Upper lobe of left lung (tissue), 6 donors: ENCODE data around the gene MMP19. TPM values are rescaled to one million over a fixed set of nuclear protein-coding genes. Genes with fewer than 3 reads are reported as not detected.
A peak's percentile ranks its signal among the peaks of the same experiment; 100 is the strongest.
"Not testable (repeated sequence)": the region's sequence is repeated elsewhere in the genome, so short reads cannot be mapped to it uniquely, and the experiment has no call there.

Experiments
- ATAC-seq, 2 donors: fragments of 200-7000 bp; cut with Tn5 transposase; one replicate each; pipeline ENCODE4 v1.9.1; 2022; ENCODE audit warnings: mild to moderate bottlenecking in 2 of 2, moderate library complexity in 2 of 2; ENCODE audit not compliant: low FRiP score in 2 of 2
- DNase-seq, 2 donors: peaks; one replicate each; pipeline ENCODE4 v3.0.0-alpha.2; 2019 to 2020
- H3K27ac ChIP-seq, 4 donors: fragments of 200-600 bp; sonication (generic); one replicate each; pipeline ENCODE4 v1.5.1; 2016 to 2019
- H3K27me3 ChIP-seq, 4 donors: fragments of 200-600 bp; sonication (generic); one replicate each; pipeline ENCODE4 v1.5.1; 2017 to 2019
- H3K36me3 ChIP-seq, 4 donors: fragments of 200-600 bp; sonication (generic); one replicate each; pipeline ENCODE4 v1.5.1; 2016 to 2019
- H3K4me1 ChIP-seq, 4 donors: fragments of 200-600 bp; sonication (generic); one replicate each; pipeline ENCODE4 v1.5.1; 2018 to 2019
- H3K4me3 ChIP-seq, 4 donors: fragments of 200-600 bp; sonication (generic); one replicate each; pipeline ENCODE4 v1.5.1; 2017 to 2019; ENCODE audit warnings: mild to moderate bottlenecking in 2 of 4, moderate library complexity in 1 of 4
- H3K9me3 ChIP-seq, 4 donors: fragments of 200-600 bp; sonication (generic); one replicate each; pipeline ENCODE4 v1.5.1; 2018 to 2019
- EP300 ChIP-seq, 4 donors: sonication (generic); formaldehyde crosslinking; IDR thresholded peaks; one replicate each; pipeline ENCODE4 v1.5.1; 2017; ENCODE audit warnings: antibody characterized with exemption in 4 of 4, control low read depth in 2 of 4
- POLR2A ChIP-seq, 4 donors: fragments of 450-650 bp; IDR thresholded peaks; one replicate each; pipeline ENCODE4 v1.5.1; 2016 to 2017; ENCODE audit warnings: antibody characterized with exemption in 4 of 4, mild to moderate bottlenecking in 2 of 4
- POLR2AphosphoS5 ChIP-seq, 2 donors: sonication (generic); formaldehyde crosslinking; IDR thresholded peaks; one replicate each; pipeline ENCODE4 v1.5.1; 2017; ENCODE audit warnings: antibody characterized with exemption in 2 of 2
- WGBS, 2 donors: methylation state at CpG; one replicate each; pipeline ENCODE4 v1.1.5; 2017 to 2018; 5-methylcytosine and 5-hydroxymethylcytosine counted together
- total RNA-seq, 6 donors: library from RNA; depleted of rRNA in 4 of 6; stranded (reverse); fragments of >200 nt in 4 of 6; gene quantifications; one replicate each; pipeline versions ENCODE4 v1.1.0 to v1.2.1, GENCODE V29; 2016 to 2021
- TF ChIP-seq, protein P1 (sequence below), 6 experiments: fragments of 450-650 bp in 4 of 6; fragments of 200-600 bp in 2 of 6; sonication (generic) in 2 of 6; IDR thresholded peaks; one replicate each; pipeline ENCODE4 v1.5.1; 2016 to 2019; ENCODE audit warnings: antibody characterized with exemption in 6 of 6
- donor health status: DM: no; HTN: no; CAD: no; lungs with moderate emphysema.
- donor health status: DM: no; HTN: yes; CAD: no; lungs with severe emphysema.

MMP19 gene
- total RNA-seq, 6 donors from 2014 or later: 13.6 to 122 (median 42.3) TPM

DNA sequence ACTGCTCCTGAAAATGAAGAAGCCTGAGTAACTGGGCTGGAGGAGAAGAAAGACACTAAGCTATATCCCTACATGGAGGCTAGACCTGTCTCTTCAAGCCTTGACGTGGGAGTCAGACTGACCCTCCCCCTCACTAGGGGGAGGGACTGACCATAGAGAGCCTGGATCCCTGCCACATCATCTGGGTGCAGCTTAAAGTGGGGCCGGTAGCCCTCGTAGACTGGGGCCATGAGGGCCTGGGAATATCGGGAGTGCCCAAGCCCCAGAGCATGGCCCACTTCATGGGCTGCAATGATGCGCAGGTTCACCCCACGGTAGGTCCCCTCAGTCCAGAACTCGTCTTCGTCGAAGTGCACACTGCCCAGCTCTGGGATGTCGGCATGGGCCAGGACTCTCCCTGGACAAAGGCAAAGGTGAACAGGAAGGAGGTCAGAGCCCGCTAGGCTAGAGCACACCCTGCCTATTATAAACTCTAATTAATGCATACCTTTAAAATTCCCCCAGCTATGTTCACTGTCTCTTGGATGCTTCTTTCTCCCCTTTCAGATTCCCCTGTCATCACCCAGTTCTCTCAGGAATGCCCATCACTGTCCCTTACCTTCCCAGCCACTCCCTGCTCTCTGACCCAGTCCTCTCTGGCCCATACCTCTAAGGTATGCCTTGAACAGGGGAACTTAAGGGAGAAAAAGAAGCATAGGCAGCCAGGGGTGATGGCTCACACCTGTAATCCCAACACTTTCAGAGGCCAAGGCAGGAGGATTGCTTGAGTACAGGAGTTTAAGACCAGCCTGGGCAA lies 3.2 kb downstream of the MMP19 start:
- TF ChIP-seq POLR2AphosphoS5 (IDR thresholded peaks at IDR 0.05) (no peak), POLR2A (IDR thresholded peaks at IDR 0.05) (no peak), EP300 (IDR thresholded peaks at IDR 0.05) (no peak)
- TF ChIP-seq, protein P1, sequence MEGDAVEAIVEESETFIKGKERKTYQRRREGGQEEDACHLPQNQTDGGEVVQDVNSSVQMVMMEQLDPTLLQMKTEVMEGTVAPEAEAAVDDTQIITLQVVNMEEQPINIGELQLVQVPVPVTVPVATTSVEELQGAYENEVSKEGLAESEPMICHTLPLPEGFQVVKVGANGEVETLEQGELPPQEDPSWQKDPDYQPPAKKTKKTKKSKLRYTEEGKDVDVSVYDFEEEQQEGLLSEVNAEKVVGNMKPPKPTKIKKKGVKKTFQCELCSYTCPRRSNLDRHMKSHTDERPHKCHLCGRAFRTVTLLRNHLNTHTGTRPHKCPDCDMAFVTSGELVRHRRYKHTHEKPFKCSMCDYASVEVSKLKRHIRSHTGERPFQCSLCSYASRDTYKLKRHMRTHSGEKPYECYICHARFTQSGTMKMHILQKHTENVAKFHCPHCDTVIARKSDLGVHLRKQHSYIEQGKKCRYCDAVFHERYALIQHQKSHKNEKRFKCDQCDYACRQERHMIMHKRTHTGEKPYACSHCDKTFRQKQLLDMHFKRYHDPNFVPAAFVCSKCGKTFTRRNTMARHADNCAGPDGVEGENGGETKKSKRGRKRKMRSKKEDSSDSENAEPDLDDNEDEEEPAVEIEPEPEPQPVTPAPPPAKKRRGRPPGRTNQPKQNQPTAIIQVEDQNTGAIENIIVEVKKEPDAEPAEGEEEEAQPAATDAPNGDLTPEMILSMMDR (IDR thresholded peaks at IDR 0.05): no peak
- H3K9me3 ChIP-seq: no peaks in the 10 kb centered on the region
- ATAC-seq (peak in 1 of 2 donors; percentile 1), DNase-seq (no peak)
- no peaks in the 10 kb centered on the region for H3K27me3 ChIP-seq
- peak overlapping the region in 1 of 4 donors; percentile 6 for H3K4me3 ChIP-seq
- WGBS, 2 donors: 81 to 88% methylated on average over 6 to 11 of the region's 11 CpGs
- H3K36me3 ChIP-seq: peaks cover 0 to 16% (median 7%) of the 10 kb centered on the region in 4 donors
- no peak overlapping the region for H3K27ac ChIP-seq
- peaks cover 0 to 4% (median 0%) of the 10 kb centered on the region in 4 donors for H3K4me1 ChIP-seq

GRCh38 chr12:55838361-55838760 lies 4.4 kb downstream of the MMP19 start:
- peaks cover 0 to 17% (median 7%) of the 10 kb centered on the region in 4 donors for H3K36me3 ChIP-seq
- no peak overlapping the region for H3K27ac ChIP-seq
- no peaks in the 10 kb centered on the region for H3K9me3 ChIP-seq
- 86 to 97% methylated on average over 3 of the region's 3 CpGs for WGBS, 2 donors
- no peak overlapping the region for H3K4me3 ChIP-seq
- no peak for DNase-seq
- TF ChIP-seq POLR2A (IDR thresholded peaks at IDR 0.05): no peak
- no peak for TF ChIP-seq EP300 (IDR thresholded peaks at IDR 0.05)
- TF ChIP-seq POLR2AphosphoS5 (IDR thresholded peaks at IDR 0.05): no peak
- TF ChIP-seq, protein P1 (IDR thresholded peaks at IDR 0.05): no peak
- ATAC-seq: no peak
- peaks cover 0 to 4% (median 0%) of the 10 kb centered on the region in 4 donors for H3K4me1 ChIP-seq
- H3K27me3 ChIP-seq: no peaks in the 10 kb centered on the region

DNA sequence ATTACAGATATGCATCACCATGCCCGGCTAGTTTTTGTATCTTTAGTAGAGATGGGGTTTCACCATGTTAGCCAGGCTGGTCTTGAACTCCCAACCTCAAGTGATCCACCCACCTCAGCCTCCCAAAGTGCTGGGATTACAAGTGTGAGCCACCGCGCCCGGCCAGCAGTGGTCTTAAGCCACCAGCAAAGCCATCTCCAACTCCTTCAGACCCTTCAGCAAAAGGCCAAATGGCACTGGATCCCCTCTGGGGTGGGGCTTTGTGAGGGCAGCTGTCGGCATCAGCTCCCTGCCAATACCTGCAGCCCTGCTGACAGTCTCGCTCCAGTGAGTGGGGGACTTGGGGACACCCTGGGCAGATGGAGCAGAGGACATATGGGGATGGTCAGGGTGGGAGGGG lies 8.3 kb downstream of the MMP19 start:
- WGBS, 2 donors: 83 to 95% methylated on average over 4 to 5 of the region's 6 CpGs
- DNase-seq: peak in 1 of 2 donors; percentile 61

GRCh38 chr12:55833056-55833455 lies 9.7 kb downstream of the MMP19 start:
- H3K36me3 ChIP-seq: peaks cover 0 to 15% (median 7%) of the 10 kb centered on the region in 4 donors
- TF ChIP-seq POLR2AphosphoS5 (IDR thresholded peaks at IDR 0.05): no peak
- TF ChIP-seq POLR2A (IDR thresholded peaks at IDR 0.05): no peak
- TF ChIP-seq, protein P1 (IDR thresholded peaks at IDR 0.05): no peak
- no peak for TF ChIP-seq EP300 (IDR thresholded peaks at IDR 0.05)
- H3K27me3 ChIP-seq: no peaks in the 10 kb centered on the region
- H3K4me1 ChIP-seq: peaks cover 18 to 25% (median 23%) of the 10 kb centered on the region in 4 donors
- 89 to 90% methylated on average over 3 to 10 of the region's 10 CpGs for WGBS, 2 donors
- no peak overlapping the region for H3K27ac ChIP-seq
- H3K4me3 ChIP-seq: no peak overlapping the region
- DNase-seq: peak in 1 of 2 donors; percentile 74
- no peaks in the 10 kb centered on the region for H3K9me3 ChIP-seq
- ATAC-seq: no peak

More for the DNA sequence above, 8.3 kb downstream of the MMP19 start:
- ATAC-seq: peak in 1 of 2 donors; percentile 1
- H3K9me3 ChIP-seq, H3K4me3 ChIP-seq, H3K27me3 ChIP-seq, H3K27ac ChIP-seq: not testable (repeated sequence)
- H3K4me1 ChIP-seq: peaks cover 8 to 15% (median 14%) of the 10 kb centered on the region in 4 donors
- peaks cover 0 to 17% (median 7%) of the 10 kb centered on the region in 4 donors for H3K36me3 ChIP-seq

GRCh38 chr12:55831447-55831815 lies 11.3 kb downstream of the MMP19 start:
- ATAC-seq (peak in 1 of 2 donors; percentile 7), DNase-seq (no peak)
- Histone ChIP-seq H3K27ac (peak overlapping the region; percentile 90 to 97 (median 94)), H3K4me3 (peak overlapping the region; percentile 75 to 89 (median 82)), H3K9me3 (no peaks in the 10 kb centered on the region), H3K36me3 (peaks cover 0 to 15% (median 6%) of the 10 kb centered on the region in 4 donors), H3K27me3 (no peaks in the 10 kb centered on the region), H3K4me1 (peaks cover 33 to 41% (median 39%) of the 10 kb centered on the region in 4 donors)
- WGBS, 2 donors: 17 to 27% methylated on average over 1 of the region's 1 CpG
- TF ChIP-seq POLR2AphosphoS5 (IDR thresholded peaks at IDR 0.05) (no peak), POLR2A (IDR thresholded peaks at IDR 0.05) (peak in 1 of 4 donors; percentile 38)
